Measurements from ENCODE around the gene ST6GALNAC5. TPM values are rescaled to one million over a fixed set of nuclear protein-coding genes. Genes with fewer than 3 reads are reported as not detected.
"Not testable (repeated sequence)": the region's sequence is repeated elsewhere in the genome, so short reads cannot be mapped to it uniquely, and the experiment has no call there.

ST6GALNAC5 gene
- 1 to 10 TPM; 5.3 to 8.7 (median 8.2) TPM for total RNA-seq

DNA sequence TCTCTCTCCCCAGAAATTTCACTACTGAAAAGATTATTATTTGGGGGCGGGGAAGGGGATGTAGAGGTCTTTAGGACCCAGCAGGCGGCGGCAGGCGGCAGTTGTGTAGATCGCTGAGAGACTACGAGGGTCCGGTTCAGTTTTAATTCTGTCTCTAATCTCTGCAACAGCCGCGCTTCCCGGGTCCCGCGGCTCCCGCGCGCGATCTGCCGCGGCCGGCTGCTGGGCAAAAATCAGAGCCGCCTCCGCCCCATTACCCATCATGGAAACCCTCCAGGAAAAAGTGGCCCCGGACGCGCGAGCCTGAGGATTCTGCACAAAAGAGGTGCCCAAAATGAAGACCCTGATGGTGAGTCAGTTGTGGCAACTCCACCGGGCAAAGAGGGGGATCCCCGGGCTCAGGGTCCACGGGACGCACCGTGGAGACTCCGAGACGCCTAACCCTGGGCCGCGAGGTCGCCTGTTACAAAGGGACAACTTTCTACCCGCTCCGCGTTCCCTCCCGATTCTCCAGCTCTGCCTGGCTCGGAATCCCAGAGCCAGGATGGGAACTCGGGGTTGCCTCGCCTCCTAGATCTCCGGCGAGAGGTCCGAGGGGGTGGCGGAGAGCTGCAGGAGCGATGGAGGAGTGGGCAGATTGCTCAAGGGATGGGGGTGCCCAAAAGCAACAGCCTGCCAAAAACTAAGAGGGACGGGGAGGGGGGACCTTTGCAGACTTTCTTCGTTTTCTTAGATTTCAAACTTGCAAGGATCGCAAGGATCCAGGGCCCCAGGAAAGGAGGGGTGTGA, at the start of gene ST6GALNAC5:
Gene ST6GALNAC5, plus strand, starts transcription at position 139 of the 789 bp plus-strand sequence.
- no peaks in the 10 kb centered on the region for H3K9me3 ChIP-seq
- no peaks in the 10 kb centered on the region for H3K36me3 ChIP-seq
- peaks cover 19 to 23% (median 21%) of the 10 kb centered on the region in 4 donors for H3K4me1 ChIP-seq
- DNase-seq (ENCODE audit: extremely low spot score) = no peak
- H3K27ac ChIP-seq (replicated peaks in 1 of 4) = peak within 1 kb of the TSS; percentile 33 to 46 (median 38)
- peaks cover 3 to 64% (median 29%) of the 10 kb centered on the region in 4 donors for H3K27me3 ChIP-seq
- TF ChIP-seq EP300 (IDR thresholded peaks at IDR 0.05) (no peak), POLR2A (IDR thresholded peaks at IDR 0.05; ENCODE audit: low read depth) (no peak), POLR2AphosphoS5 (IDR thresholded peaks at IDR 0.05) (no peak), CTCF (IDR thresholded peaks at IDR 0.05) (no peak)
- intact Hi-C loops (cut with DNase I) = no loop called here
- WGBS = 1% methylated on average over 43 of the region's 50 CpGs
- H3K4me3 ChIP-seq = peak within 1 kb of the TSS; percentile 49 to 58 (median 50)

GRCh38 chr1:76820028-76820427, 47.3 kb upstream of the ST6GALNAC5 start:
- intact Hi-C loops (cut with DNase I) = no loop called here
- no peaks in the 10 kb centered on the region for H3K9me3 ChIP-seq
- no peaks in the 10 kb centered on the region for H3K36me3 ChIP-seq
- TF ChIP-seq POLR2AphosphoS5 (IDR thresholded peaks at IDR 0.05) (no peak), EP300 (IDR thresholded peaks at IDR 0.05) (no peak), CTCF (IDR thresholded peaks at IDR 0.05) (no peak), POLR2A (IDR thresholded peaks at IDR 0.05; ENCODE audit: low read depth) (no peak)
- DNase-seq (ENCODE audit: extremely low spot score) = no peak
- no peak overlapping the region for H3K4me3 ChIP-seq
- no peak overlapping the region for H3K27ac ChIP-seq (replicated peaks in 1 of 4)
- WGBS = 82% methylated on average over 2 of the region's 2 CpGs
- H3K27me3 ChIP-seq = no peaks in the 10 kb centered on the region
- H3K4me1 ChIP-seq = no peaks in the 10 kb centered on the region

GRCh38 chr1:76822961-76823360, 44.3 kb upstream of the ST6GALNAC5 start:
- H3K4me1 ChIP-seq; H3K27ac ChIP-seq (replicated peaks in 1 of 4); H3K27me3 ChIP-seq; DNase-seq (ENCODE audit: extremely low spot score); H3K4me3 ChIP-seq; H3K9me3 ChIP-seq; H3K36me3 ChIP-seq; intact Hi-C loops (cut with DNase I): not testable (repeated sequence)

GRCh38 chr1:76824106-76824505, 43.2 kb upstream of the ST6GALNAC5 start:
- Histone ChIP-seq H3K4me3 (no peak overlapping the region), H3K9me3 (no peaks in the 10 kb centered on the region), H3K27me3 (no peaks in the 10 kb centered on the region), H3K27ac (replicated peaks in 1 of 4) (no peak overlapping the region), H3K36me3 (no peaks in the 10 kb centered on the region), H3K4me1 (no peaks in the 10 kb centered on the region)
- no peak for DNase-seq (ENCODE audit: extremely low spot score)
- intact Hi-C loops (cut with DNase I) = no loop called here
- TF ChIP-seq POLR2AphosphoS5 (IDR thresholded peaks at IDR 0.05) (no peak), EP300 (IDR thresholded peaks at IDR 0.05) (no peak), CTCF (IDR thresholded peaks at IDR 0.05) (no peak), POLR2A (IDR thresholded peaks at IDR 0.05; ENCODE audit: low read depth) (no peak)

DNA sequence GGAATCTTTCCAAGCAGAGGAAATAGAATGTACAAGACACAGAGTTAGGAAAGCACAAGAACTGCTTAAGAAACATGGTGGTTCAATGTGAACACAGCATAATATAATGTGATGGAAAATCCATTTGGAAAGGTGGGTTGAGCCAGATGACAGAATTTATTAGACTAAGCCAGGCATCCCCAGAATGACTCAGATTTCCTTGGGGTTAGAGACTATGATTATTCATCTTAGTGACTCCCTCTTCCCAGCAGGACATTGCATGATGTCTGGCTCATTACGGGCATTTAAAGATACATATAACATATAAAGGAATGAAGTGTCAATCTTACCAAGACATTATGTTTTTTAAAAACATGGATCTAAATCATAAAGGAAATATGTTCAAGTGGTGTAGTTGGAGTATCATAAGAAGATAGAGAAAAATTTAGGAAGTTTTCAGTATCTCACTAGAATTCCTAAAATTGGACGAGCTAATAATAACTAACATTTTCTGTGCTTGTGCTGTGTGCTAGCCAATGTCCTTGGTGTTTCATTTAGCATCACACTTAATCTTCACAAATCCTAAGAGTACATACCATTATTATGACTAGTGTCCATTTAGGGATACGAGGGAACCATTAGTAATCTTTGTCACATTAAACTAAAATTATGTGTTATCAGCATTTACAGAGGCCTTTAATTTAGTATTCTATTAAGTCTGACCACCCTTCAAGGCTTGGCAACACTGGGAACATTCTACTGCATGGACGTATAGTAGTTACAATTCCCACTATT, 41.0 kb upstream of the ST6GALNAC5 start:
- H3K27ac ChIP-seq (replicated peaks in 1 of 4) = no peak overlapping the region
- intact Hi-C loops (cut with DNase I) = no loop called here
- H3K27me3 ChIP-seq = no peaks in the 10 kb centered on the region
- H3K9me3 ChIP-seq = no peaks in the 10 kb centered on the region
- no peaks in the 10 kb centered on the region for H3K4me1 ChIP-seq
- H3K36me3 ChIP-seq = no peaks in the 10 kb centered on the region
- DNase-seq (ENCODE audit: extremely low spot score) = no peak
- 60% methylated on average over 4 of the region's 4 CpGs for WGBS
- no peak for TF ChIP-seq CTCF (IDR thresholded peaks at IDR 0.05)
- TF ChIP-seq EP300 (IDR thresholded peaks at IDR 0.05) = no peak
- TF ChIP-seq POLR2A (IDR thresholded peaks at IDR 0.05; ENCODE audit: low read depth) = no peak
- no peak for TF ChIP-seq POLR2AphosphoS5 (IDR thresholded peaks at IDR 0.05)
- H3K4me3 ChIP-seq = no peak overlapping the region

Measured in esophagus muscularis mucosa (tissue), 4 donors.